CD4-positive, alpha-beta T cell treated with Interleukin-12 subunit alpha and Interleukin-12 subunit beta, for 1 hour (primary cell): ENCODE data around the gene HK1.
A peak's percentile ranks its signal among the peaks of the same experiment; 100 is the strongest.
"Not testable (repeated sequence)": the region's sequence is repeated elsewhere in the genome, so short reads cannot be mapped to it uniquely, and the experiment has no call there.

Source experiments
- DNase-seq: peaks from one replicate; pipeline ENCODE4 v3.0.0-alpha.2; 2020

HK1 gene

DNA sequence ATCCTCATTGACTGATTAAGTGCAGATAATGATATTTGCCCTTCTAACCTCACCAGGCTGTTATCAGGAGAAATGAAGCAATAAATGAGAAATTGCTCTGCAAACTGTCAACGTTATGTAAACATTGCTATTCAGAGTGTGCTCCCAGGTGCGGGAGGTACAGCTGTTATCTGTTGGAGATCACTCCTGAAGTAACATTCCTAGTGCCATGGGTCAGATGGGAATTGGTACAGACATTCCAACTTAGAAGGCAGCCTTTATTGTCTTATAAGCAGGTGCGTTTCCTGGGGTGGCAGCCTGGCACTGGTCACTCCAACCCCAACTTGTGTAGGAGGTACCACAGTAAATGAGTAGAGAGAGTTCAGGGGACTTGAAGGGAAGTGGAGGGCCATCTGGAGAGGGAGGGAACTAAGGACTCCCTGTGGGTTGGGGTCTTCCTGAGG lies 36.8 kb downstream of the HK1 start:
- DNase-seq: no peak

DNA sequence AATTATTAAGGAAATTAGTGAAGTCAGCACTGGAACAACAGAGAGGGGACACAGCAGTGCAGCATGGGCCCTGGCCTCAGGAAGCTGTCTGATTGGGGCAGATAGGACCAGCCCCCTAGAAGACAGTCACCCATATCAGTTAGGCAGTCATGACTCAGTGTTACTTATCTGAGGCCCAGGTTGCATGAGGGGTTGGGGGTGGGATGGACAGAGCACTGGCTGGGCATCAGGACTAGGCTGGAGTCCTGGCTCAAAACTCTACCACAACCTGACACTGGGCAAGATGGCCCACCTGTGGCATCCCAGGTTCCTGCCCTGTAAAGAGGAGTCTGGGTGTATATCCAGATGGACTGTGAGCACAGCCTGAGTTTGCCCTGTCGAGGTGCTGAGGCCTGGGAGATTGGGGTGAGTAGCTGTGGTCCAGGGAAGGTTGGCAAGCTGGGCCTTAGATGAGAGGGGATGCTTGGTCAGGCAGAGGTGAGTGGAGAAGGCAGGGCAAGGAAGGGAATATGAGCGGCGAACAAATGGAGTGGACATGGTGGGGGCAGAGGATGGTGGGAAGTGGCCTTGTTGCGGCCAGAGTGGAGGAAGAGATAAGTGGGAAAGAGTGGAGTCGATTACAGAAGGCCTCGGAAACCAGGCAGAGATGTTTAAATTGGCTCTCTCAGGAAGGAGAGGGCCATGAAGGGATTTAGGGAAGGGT lies 37.5 kb downstream of the HK1 start:
- DNase-seq: no peak

DNA sequence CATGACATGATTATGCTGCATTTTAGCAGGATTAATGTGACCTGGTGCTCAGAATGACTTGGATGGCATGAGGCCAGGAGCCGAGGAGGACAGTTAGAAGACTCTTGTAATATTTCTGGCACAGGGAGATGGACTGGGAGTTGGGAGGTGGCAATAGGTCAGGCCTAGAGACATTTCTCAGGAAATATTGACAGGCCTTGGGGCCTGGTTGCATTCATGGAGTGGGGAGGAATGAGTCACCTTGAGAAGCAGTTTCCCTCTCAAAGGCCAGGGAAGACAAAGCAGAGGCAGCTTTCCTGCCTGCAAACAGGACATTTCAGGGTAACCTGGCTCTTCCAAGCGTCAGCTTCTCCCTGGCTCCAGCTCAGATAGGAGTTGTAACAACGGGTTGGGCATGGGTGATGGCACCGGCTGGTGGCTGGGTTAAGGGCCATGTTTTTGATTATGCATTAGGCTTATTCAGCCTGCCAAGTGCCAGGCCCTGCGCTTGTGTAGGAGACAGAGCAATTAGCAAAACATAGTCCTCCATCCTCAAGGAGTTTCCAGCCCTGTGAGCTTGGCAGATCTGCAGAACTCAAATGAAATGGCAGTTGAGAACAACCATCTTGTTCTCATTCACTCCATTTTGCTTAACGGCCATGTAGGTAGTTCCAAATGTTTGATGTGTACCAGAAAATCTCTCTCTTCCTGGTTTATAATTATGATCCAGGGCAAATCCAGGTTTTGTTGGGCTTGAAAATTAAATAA lies 38.2 kb downstream of the HK1 start:
- DNase-seq: no peak

DNA sequence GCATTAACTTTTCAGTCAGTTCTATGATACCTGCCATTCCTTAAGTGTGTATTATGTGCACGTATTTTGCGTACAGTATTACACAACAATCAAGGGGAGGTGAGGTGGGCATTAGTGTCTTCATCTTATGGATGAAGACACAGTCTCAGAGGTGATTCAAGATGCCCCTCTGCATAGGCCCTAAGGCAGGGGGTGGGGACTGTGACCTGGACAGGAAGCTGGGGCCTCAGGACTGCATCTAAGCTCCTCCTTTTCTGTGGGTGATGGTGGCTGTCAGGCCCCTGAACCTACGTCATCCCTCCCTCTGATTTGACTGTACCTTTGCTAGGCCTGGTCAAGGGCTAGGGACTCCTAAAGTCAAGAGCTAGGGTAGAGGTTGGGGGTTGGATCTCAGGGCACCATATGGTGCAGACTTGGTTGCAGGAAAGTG lies 38.9 kb downstream of the HK1 start:
- DNase-seq: no peak

DNA sequence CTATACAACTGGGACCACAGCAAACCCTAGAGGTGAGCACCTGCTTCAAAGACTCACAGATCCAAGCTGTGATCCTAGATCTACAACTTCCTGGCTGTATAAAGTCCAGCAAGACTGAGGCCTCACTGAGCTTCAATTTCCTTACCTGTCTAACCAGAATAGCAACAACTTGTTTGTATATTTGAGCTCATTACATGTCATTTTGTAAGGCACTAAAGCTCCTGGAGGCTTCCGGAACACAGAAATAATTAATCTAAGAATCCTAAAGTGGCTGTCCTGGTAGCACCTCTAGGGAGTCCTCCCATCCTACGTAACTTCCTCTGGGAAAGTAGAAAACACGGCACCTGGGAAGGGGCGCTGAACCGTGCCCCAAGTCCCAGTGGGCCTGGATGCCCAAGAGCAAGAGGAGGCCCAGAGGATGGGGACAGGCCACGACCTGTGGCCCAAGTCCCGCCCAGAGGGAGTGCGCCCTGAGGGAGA lies 39.4 kb downstream of the HK1 start:
- DNase-seq: no peak

DNA sequence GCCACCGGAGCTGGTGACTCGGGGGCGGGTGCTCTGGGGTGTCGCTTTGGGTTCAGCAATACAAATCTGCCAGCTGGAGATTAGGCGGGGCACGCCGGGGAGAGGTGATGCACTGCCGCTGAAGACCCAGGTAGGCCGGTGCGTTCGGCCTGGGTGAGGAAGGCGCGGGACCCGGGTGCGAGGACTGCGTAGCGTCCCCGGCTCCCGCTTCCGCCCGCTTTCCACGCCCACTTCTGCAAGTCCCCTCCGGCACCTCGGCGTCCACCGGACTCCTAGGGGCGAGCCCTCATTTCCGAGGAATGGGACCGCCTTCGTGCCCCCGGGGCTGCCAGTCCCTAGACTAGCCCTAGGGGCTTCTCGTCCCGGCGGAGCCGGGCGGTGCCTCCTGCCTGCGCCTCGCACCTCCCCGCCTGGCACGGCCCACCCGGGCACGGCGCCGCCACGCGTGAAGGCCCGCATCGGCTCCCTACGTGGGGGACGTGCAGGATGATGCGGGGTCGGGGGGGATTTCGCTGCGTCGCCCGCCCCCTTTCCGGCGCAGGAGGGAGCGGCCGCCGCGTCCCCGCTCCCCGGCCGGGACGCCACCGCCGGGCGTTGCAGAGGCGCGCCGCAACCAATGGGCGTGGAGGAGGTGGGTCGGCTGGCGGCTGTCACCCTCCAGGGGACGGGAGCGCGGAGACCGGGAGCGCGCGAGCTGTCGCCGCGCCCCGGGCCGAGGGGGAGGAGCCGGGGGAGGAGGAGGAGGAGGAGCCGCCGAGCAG lies 40.0 kb downstream of the HK1 start:
- DNase-seq: peak; percentile 92

DNA sequence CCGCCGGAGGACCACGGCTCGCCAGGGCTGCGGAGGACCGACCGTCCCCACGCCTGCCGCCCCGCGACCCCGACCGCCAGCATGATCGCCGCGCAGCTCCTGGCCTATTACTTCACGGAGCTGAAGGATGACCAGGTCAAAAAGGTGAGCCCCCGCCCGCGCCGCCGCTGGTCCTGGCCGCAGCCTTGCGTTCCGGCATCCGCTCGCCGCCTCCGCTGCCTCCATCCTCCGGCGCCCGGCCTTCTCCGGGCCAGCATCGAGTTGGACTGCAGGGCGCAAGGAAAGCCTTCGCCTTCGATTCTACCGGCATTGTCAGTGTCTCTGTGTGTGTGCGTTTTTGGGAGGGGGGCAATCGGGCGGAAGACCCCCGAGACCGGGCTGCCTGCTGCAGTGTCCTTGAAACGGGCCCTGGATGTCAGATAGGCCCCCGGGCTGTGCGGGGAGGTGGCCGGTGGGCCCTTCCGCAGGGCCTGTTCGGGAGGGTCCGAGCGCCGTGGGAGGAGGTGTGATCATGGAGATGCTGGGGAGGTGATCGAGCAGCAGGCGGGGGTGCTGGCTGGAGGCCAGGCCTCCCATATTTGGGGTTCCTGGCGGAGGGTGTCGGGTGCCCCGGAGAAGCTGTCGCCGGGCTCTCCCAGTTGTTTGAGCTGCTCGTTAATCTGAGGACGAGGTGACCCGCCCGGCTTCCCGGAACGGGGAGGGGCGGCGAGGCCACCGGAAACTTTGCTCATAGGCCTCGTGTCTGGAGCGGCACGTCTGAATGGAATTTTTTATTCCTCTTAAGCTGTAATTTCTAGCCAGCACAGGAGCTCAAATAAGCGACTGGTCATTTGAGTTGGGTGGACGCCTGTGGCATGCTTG lies 40.8 kb downstream of the HK1 start:
- DNase-seq: peak; percentile 80

DNA sequence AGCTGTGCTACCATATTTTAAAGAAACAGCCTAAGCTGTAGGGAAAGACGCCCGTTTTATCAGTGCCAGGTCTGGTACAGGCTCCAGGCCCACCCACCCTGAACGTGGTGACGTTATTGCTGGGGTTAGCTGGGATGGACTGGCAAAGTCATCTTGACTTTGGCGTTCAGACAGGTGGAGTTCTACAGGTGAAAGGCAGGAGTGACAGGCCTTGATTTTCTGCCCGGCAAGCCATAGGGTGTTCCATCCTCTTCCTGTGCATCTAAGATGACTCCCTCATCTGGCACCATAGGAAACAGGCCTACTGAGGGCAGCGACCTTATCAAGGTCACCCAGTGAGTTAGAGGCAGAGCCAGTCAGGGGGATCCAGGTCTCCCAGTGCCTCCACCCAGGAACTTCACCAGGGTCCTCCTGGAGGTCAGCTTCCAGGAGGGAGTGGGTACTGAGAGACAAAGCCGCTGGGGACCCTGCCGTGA lies 41.6 kb downstream of the HK1 start:
- DNase-seq: no peak

DNA sequence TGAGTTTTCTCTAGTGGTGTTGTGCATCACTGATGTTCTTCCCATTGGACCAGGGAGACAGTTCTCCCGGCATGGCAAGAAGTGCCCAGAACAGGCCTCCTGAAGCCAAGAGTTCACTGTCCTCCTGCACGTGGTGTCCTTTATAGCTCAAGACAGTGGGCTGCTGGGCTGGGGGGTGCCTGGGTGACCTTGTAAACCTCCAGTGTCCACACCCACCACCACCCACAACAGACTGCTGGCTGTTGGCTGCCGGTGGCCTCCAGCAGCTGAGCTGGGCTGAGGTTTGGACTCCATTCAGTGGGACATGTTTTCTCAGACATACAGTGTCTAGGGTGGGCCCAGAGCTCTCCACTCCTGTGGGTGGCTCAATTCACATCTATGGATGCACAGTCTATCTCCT lies 42.2 kb downstream of the HK1 start:
- no peak for DNase-seq

DNA sequence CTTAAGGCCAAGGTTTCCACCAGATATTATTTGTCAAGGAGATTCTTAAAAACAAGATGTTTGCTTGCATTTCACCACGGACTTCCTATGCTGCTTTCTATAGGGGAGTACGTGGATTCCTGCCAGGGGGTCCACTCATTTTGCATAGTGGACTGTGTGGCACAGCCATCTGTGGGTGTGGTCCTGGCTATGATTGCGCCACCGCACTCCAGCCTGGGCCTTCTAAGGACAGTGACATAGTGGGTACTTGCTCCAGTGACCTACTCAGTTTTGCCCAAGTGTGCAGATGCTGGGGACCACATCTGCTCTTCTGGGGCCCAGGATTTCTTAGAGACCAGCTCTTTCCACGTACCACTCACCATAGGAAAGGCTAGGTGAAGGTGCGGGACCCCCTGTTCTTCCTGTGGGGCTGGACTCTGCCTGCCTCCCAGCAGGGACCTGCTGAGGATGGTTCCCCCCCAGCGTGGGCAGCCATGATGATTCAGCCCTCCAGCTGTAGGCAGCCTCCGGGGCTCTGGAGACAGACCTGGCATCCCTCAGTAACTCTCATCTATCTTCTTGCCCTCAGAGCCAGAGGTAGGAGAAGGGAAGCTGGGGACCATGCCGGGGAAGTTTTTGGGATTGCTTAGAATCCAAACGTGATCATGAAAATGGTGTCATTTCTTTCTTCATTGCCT lies 42.9 kb downstream of the HK1 start:
- no peak for DNase-seq

DNA sequence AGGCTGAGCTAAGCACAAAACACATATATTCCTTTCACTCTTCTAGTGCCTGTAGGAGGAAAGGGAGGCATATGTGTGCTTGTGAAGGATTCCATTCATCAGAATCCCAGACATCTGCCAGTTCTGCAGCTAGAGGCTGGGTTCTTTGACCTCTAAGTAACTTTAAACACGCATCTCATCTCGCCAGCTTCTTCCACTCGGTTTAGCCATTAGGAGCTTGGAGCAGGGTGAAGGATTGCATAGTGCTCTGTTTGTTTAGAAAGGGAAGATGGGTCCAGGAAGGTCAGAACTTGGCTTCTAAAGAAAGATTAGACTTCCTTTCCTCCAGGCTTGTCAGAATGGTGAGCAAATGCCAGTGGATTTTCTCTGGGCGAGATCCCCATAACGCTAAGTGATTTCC lies 43.6 kb downstream of the HK1 start:
- no peak for DNase-seq

DNA sequence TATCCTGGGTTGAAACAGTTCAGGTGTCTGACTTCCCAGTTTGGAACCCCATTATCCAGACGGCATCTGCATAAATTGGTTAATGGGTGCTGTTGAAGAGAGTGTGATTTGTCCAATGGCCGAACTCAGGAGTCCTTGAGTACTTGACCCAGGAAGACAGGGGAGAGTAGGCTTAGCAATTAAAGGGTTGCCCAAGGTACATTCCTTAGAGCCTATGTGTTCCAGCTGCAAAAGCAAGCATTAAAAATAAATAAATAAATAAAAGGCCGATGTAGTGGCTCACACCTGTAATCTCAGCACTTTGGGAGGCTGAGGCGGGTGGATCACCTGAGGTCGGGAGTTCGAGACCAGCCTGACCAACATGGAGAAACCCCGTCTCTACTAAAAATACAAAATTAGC lies 44.0 kb downstream of the HK1 start:
- DNase-seq: not testable (repeated sequence)

DNA sequence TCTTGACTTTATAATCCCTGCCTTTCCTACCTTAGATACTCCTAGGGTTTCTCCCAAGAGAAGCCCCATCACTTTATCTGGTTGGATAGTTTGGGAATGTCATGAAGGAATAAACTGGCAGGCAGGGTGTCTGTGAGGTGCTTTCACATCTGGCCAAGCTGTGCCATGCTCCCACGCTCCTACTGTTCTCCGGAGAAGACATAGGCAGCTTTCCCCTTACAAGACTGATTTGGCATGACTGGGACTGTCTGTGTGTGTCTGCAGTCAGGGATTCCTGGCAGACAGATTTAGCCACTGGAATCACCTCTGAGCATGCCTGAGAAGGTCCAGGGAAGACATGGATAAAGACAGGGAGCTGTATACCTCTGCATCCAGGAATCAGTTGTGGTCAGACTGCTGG lies 45.3 kb downstream of the HK1 start:
- DNase-seq: no peak

DNA sequence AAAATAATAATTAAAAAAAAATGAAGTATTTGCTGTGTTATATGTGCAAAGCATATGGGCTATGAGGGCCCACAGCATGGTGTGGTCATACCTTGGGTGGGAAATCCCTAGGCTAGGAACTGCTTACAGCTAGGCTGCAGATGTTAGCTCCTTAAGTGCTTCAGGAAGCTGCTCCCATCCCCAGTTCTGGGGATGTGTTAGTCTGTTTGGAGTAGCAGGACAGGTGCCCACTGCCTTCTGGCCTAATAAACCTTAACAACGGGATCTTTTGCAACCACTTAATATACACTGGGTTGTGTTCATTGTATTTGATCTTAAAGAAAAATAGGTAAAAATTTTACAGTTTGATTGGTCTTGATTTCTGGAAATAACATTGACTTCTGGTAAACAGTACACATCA lies 46.3 kb downstream of the HK1 start:
- no peak for DNase-seq

DNA sequence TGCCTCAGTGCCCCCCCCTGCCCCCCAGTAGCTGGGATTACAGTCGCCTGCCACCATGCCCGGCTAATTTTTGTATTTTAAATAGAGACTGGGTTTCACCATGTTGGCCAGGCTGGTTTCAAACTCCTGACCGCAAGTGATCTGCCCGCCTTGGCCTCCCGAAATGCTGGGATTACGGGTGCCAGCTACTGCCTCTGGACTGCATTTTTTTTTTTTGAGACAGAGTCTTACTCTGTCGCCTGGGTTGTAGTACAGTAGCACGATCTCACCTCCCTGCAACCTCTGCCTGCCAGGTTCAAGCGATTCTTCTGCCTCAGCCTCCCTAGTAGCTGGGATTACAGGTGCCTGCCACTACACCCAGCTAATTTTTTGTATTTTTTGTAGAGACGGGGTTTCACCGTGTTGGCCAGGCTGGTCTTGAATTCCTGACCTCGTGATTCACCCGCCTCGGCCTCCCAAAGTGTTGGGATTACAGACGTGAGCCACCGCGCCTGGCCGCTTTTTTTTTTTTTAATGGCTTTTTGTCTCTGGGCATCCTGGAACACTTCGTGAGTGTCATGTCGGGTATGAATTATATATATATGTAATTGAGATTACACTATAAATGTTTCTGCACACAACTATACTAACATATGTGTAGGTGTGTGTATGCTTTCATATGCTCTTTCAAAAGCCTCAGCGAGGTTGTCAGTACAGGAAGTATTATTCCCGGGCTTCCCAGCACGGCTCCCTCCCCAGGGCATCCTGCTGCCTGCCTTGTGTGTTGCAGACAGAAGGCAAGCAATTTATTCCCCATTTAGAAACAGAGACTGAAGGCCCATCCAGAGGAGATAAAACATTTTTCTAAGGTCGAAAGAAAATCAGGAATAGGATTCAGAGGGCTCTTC lies 47.6 kb downstream of the HK1 start:
- not testable (repeated sequence) for DNase-seq

DNA sequence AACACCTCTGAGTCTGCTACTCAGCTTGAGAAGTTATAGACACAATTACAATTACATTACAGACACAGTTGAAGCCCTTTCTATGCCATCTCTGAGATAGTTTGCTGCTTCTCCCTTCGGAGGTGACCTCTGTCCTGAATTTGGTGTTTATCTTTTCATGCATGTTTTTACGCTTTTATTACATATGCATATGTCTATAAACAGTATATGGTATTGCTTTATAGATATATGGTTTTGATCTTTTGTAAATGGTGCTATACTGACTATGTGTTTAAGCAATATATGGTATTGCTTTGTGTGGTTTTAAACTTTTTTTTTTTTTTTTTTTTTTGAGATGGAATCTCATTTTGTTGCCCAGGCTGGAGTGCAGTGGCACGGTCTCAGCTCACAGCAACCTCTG lies 48.4 kb downstream of the HK1 start:
- no peak for DNase-seq

DNA sequence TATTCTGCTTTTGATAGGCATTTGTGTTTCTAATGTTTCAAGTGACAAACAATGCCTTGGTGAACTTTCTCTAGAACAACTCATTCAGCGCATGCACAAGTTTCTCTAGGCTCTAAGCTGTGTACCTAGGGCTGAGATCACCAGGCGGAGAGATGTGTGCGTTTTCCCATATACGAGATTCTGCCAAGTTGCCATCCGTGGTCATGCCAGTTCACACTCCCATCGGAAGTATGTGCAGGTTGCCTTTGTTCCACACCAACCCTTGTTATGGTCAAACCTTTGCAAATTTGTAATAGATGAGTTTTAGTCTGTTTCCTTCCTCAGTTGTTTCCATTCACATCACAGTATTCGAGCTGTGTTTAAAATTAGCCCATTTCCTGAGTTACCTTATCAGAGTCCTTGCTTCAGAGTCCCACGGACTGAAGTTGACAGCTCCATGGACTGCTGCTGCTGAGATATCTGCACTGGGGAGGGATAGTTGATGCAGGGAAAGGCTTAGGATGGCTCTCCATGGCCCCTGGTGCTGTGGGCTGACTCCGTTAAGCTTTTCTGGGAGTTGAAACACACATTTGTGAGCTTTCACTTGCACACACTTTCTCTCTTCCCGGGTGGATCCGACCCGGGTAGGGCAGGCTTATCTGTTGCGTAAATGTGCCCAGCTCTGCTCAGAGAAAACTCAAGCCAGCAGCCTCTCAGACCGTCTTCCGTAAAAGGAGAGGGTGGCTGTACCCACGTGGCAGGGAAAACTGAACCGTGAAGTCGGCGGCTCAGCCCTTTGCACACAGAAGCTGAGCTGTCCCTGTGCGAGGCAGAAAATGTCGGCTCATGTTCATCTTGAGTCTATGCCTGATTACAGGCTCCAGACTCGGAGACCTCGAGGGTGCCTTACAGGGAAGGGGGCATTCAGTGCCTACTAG lies 49.4 kb downstream of the HK1 start:
- DNase-seq: peak; percentile 43

DNA sequence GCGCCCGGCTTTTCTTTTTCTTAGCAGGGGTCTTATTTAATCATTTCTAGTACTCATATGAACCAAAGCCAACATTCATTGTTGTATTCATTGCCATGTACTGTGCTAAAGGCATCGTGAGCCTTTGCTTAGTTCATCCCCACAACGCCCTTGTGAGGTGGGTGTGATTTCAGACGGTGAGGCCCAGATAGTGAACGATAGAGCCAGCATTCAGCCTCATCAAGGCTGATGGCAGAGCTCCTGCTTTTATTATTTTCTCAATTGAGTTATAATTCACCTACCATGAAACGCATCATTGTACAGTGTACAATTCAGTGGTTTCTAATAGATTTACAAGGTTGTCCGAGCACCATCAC lies 50.1 kb downstream of the HK1 start:
- no peak for DNase-seq

DNA sequence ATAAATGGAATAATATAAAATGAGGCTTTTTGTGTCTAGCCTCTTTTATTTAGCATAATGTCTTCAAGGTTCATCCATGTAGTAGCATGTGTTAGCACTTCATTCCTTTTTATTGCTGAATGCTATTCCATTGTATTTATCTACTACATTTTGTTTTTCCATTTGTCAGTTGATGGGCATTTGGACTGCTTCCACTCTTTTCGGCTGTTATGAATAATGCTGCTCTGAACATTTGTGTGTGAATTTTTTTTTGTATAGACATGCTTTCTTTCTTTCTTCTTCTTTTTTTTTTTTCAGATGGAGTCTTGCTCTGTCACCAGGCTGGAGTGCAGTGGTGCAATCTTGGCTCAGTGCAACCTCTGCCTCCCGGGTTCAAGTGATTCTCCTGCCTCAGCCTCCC lies 50.6 kb downstream of the HK1 start:
- not testable (repeated sequence) for DNase-seq

DNA sequence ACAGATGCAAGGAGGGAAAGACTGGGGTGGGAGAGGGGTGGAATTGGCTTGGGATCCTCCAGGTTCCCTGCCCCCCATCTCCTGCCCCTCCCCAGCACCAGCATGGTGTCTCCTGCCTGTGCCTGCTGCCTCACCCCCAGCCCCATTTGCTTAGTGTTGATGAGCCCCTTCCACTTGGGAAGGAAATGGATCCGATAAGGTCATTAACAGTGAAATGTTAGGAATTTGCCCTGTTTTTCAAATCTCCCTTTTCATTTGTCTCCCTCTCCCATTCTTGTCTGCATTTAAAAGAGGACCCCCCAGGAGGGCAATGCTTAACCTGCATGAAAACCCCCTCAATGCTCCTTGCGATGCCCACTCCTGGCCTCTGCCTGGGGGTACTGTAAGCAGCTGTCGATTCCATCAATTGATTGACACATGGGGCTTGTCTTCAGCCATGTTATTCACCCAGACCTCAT lies 51.5 kb downstream of the HK1 start:
- no peak for DNase-seq
